ENCODE data around the gene RPLP2.

DNA sequence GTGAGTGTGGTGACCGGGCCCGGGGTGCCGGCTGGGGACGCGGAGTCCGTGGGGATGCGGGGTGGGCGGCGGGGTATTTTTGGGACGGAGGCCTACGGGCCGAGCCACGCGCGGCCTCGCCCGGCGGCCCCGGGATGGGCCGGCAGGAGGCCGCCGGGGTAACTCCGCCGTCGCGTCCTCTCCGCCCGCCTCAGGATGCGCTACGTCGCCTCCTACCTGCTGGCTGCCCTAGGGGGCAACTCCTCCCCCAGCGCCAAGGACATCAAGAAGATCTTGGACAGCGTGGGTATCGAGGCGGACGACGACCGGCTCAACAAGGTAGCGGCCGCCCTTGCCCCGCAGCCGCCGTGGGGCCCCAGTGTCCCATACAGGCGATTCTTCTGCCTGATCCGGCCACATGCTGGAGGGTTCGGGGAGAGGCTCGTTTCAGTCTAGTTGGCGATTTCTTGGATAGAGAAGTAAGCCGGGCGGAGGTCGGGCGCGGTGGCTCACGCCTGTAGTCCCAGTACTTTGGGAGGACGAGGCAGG lies 337 bp downstream of the RPLP2 start:
- TF ChIP-seq, protein P1, sequence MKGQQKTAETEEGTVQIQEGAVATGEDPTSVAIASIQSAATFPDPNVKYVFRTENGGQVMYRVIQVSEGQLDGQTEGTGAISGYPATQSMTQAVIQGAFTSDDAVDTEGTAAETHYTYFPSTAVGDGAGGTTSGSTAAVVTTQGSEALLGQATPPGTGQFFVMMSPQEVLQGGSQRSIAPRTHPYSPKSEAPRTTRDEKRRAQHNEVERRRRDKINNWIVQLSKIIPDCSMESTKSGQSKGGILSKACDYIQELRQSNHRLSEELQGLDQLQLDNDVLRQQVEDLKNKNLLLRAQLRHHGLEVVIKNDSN (IDR thresholded peaks at IDR 0.05; ENCODE audit: borderline replicate concordance, low read depth), result no peak
- TF ChIP-seq POLR2AphosphoS5 (IDR thresholded peaks at IDR 0.05; ENCODE audit: low read depth, low read length) (no peak), CHD2 (IDR thresholded peaks at IDR 0.05; ENCODE audit: low read length, partially characterized antibody) (no peak), JUND (IDR thresholded peaks at IDR 0.05) (no peak), FOXM1 (IDR thresholded peaks at IDR 0.05; ENCODE audit: low read depth) (no peak), EP300 (IDR thresholded peaks at IDR 0.05; ENCODE audit: borderline replicate concordance in 1 of 2, low read depth in 1 of 2, low read length in 1 of 2) (no peak), YY1 (IDR thresholded peaks at IDR 0.05; ENCODE audit: low read depth) (no peak), NFIC (IDR thresholded peaks at IDR 0.05; ENCODE audit: borderline replicate concordance) (no peak), TAF1 (IDR thresholded peaks at IDR 0.05; ENCODE audit: borderline replicate concordance, low read depth, low read length) (no peak), GABPA (IDR thresholded peaks at IDR 0.05; ENCODE audit: low read depth) (no peak)
- TF ChIP-seq, protein P2, sequence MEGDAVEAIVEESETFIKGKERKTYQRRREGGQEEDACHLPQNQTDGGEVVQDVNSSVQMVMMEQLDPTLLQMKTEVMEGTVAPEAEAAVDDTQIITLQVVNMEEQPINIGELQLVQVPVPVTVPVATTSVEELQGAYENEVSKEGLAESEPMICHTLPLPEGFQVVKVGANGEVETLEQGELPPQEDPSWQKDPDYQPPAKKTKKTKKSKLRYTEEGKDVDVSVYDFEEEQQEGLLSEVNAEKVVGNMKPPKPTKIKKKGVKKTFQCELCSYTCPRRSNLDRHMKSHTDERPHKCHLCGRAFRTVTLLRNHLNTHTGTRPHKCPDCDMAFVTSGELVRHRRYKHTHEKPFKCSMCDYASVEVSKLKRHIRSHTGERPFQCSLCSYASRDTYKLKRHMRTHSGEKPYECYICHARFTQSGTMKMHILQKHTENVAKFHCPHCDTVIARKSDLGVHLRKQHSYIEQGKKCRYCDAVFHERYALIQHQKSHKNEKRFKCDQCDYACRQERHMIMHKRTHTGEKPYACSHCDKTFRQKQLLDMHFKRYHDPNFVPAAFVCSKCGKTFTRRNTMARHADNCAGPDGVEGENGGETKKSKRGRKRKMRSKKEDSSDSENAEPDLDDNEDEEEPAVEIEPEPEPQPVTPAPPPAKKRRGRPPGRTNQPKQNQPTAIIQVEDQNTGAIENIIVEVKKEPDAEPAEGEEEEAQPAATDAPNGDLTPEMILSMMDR (IDR thresholded peaks at IDR 0.05), result no peak
- TF ChIP-seq, protein P3, sequence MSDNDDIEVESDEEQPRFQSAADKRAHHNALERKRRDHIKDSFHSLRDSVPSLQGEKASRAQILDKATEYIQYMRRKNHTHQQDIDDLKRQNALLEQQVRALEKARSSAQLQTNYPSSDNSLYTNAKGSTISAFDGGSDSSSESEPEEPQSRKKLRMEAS (IDR thresholded peaks at IDR 0.05; ENCODE audit: low read depth), result no peak; the same call in 1 of the 2 replicates
- TF ChIP-seq, protein P4, sequence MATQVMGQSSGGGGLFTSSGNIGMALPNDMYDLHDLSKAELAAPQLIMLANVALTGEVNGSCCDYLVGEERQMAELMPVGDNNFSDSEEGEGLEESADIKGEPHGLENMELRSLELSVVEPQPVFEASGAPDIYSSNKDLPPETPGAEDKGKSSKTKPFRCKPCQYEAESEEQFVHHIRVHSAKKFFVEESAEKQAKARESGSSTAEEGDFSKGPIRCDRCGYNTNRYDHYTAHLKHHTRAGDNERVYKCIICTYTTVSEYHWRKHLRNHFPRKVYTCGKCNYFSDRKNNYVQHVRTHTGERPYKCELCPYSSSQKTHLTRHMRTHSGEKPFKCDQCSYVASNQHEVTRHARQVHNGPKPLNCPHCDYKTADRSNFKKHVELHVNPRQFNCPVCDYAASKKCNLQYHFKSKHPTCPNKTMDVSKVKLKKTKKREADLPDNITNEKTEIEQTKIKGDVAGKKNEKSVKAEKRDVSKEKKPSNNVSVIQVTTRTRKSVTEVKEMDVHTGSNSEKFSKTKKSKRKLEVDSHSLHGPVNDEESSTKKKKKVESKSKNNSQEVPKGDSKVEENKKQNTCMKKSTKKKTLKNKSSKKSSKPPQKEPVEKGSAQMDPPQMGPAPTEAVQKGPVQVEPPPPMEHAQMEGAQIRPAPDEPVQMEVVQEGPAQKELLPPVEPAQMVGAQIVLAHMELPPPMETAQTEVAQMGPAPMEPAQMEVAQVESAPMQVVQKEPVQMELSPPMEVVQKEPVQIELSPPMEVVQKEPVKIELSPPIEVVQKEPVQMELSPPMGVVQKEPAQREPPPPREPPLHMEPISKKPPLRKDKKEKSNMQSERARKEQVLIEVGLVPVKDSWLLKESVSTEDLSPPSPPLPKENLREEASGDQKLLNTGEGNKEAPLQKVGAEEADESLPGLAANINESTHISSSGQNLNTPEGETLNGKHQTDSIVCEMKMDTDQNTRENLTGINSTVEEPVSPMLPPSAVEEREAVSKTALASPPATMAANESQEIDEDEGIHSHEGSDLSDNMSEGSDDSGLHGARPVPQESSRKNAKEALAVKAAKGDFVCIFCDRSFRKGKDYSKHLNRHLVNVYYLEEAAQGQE (IDR thresholded peaks at IDR 0.05; ENCODE audit: low read depth, low read length), result peak; percentile 41; the same call in 1 of the 2 replicates
